Fibroblast of lung (primary cell): ENCODE measurements around the gene LDLRAD3.

ENCODE experiments used
- EZH2 ChIP-seq: IDR thresholded peaks from 2 replicates; pipeline ENCODE4 v1.5.1; 2012; ENCODE audit warnings: low read length, control low read depth, mild to moderate bottlenecking; ENCODE audit errors: missing control alignments
- TF ChIP-seq, protein P1 (sequence below), 2 donors: IDR thresholded peaks in 1 of 2; conservative IDR thresholded peaks in 1 of 2; 1 replicate in 1 of 2; 2 replicates in 1 of 2; pipeline ENCODE4 v1.5.1; 2011 to 2012; ENCODE audit warnings: low read length in 2 of 2, control low read depth in 1 of 2, inconsistent platforms in 1 of 2, low read depth in 1 of 2, mild to moderate bottlenecking in 1 of 2

GRCh38 chr11:36239636-36240035 is 295.8 kb downstream of the LDLRAD3 start:
- TF ChIP-seq, protein P1, sequence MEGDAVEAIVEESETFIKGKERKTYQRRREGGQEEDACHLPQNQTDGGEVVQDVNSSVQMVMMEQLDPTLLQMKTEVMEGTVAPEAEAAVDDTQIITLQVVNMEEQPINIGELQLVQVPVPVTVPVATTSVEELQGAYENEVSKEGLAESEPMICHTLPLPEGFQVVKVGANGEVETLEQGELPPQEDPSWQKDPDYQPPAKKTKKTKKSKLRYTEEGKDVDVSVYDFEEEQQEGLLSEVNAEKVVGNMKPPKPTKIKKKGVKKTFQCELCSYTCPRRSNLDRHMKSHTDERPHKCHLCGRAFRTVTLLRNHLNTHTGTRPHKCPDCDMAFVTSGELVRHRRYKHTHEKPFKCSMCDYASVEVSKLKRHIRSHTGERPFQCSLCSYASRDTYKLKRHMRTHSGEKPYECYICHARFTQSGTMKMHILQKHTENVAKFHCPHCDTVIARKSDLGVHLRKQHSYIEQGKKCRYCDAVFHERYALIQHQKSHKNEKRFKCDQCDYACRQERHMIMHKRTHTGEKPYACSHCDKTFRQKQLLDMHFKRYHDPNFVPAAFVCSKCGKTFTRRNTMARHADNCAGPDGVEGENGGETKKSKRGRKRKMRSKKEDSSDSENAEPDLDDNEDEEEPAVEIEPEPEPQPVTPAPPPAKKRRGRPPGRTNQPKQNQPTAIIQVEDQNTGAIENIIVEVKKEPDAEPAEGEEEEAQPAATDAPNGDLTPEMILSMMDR (conservative IDR thresholded peaks at IDR 0.05 in 1 of 2, IDR thresholded peaks at IDR 0.05 in 1 of 2; ENCODE audit: low read depth in 1 of 2, low read length in 2 of 2) = no peak
- no peak for TF ChIP-seq EZH2
